HepG2 (cell line): ENCODE measurements around the gene MORN5. TPM values are rescaled to one million over a fixed set of nuclear protein-coding genes. Genes with fewer than 3 reads are reported as not detected.

Experiments
- ATAC-seq: fragments of 200-7000 bp; cut with Tn5 transposase; 3 replicates; pipeline ENCODE4 v1.9.1; 2020; ENCODE audit warnings: mild to moderate bottlenecking, moderate library complexity
- BruUV-seq: library from RNA; stranded (reverse); fragments of 400-500 nt; replicated peaks from 2 replicates; lab custom pipeline; 2021; lab: Mats Ljungman, UMichigan
- CTCF ChIA-PET: fragments of 300-600 bp; formaldehyde crosslinking; extraction: SDS; loops from one replicate; lab custom pipeline; 2021; ENCODE audit warnings: low total read pairs, inconsistent platforms, low intra/inter-chr PET ratio; lab: Yijun Ruan, JAX
- POLR2A ChIA-PET: fragments of 350-600 bp; sonication (Branson Sonifier 250); formaldehyde crosslinking; loops from one replicate; lab custom pipeline; 2020; ENCODE audit warnings: antibody characterized with exemption, inconsistent platforms; lab: Yijun Ruan, JAX
- DNase-seq: peaks from one replicate; pipeline ENCODE4 v3.0.0-alpha.2; 2015; ENCODE audit warnings: low spot score
- FAIRE-seq: peaks from 3 replicates; lab custom pipeline; 2011; peaks lifted over from hg19 to GRCh38; lab: Jason Lieb, UNC
- H2AFZ ChIP-seq: one replicate; pipeline ENCODE4 v1.6.1; 2011; ENCODE audit warnings: low read length, inconsistent platforms
- H3K27ac ChIP-seq: fragments of 300-600 bp; 3 replicates; pipeline ENCODE4 v1.8.0; 2011; ENCODE audit warnings: mixed run types, mild to moderate bottlenecking, mixed read lengths, low read length, inconsistent platforms; ENCODE audit not compliant: insufficient read depth; ENCODE audit errors: extremely low read length
- H3K27me3 ChIP-seq, 2 experiments: fragments of 200-600 bp in 1 of 2; 2 replicates in 1 of 2; 3 replicates in 1 of 2; pipeline versions ENCODE4 v1.6.0 to v1.8.0; 2011; ENCODE audit warnings: low read length in 2 of 2, mild to moderate bottlenecking in 2 of 2, moderate library complexity in 2 of 2, inconsistent platforms in 1 of 2; ENCODE audit not compliant: insufficient read depth in 2 of 2, control insufficient read depth in 1 of 2
- H3K36me3 ChIP-seq, 2 experiments: fragments of 200-600 bp in 1 of 2; replicated peaks in 1 of 2; 2 replicates in 1 of 2; 3 replicates in 1 of 2; pipeline versions ENCODE4 v1.5.1 to v1.8.0; 2011; ENCODE audit warnings: low read length in 2 of 2, inconsistent platforms in 1 of 2; ENCODE audit not compliant: insufficient read depth in 2 of 2, control insufficient read depth in 1 of 2
- H3K4me1 ChIP-seq: 2 replicates; pipeline ENCODE4 v1.5.1; 2012; ENCODE audit warnings: low read length, inconsistent platforms; ENCODE audit not compliant: insufficient read depth
- H3K4me2 ChIP-seq: 2 replicates; pipeline ENCODE4 v1.6.0; 2011; ENCODE audit warnings: low read depth, low read length, inconsistent platforms
- H3K4me3 ChIP-seq, 3 experiments: fragments of 200-600 bp in 1 of 3; sonication (generic), shearing (Covaris generic) in 1 of 3; replicated peaks in 1 of 3; 2 replicates each; pipeline ENCODE4 v1.5.1; 2011 to 2016; ENCODE audit warnings: low read length in 3 of 3, inconsistent platforms in 2 of 3, low read depth in 2 of 3, mild to moderate bottlenecking in 2 of 3, control low read depth in 1 of 3, mixed read lengths in 1 of 3; ENCODE audit not compliant: insufficient read depth in 1 of 3
- H3K79me2 ChIP-seq: one replicate; pipeline ENCODE4 v1.6.1; 2011; ENCODE audit warnings: low read length, inconsistent platforms; ENCODE audit not compliant: insufficient read depth
- H3K9ac ChIP-seq: 2 replicates; pipeline ENCODE4 v1.6.0; 2011; ENCODE audit warnings: mild to moderate bottlenecking, low read depth, low read length, inconsistent platforms; ENCODE audit not compliant: insufficient read depth
- H3K9me3 ChIP-seq: 2 replicates; pipeline ENCODE4 v1.5.1; 2012; ENCODE audit warnings: mild to moderate bottlenecking, low read length
- H4K20me1 ChIP-seq: 2 replicates; pipeline ENCODE4 v1.6.0; 2011; ENCODE audit warnings: inconsistent platforms, mild to moderate bottlenecking, low read length, moderate library complexity; ENCODE audit not compliant: insufficient read depth
- FOSL1 ChIP-seq: sonication (generic); formaldehyde crosslinking; IDR thresholded peaks from 2 replicates; pipeline ENCODE4 v1.9.0; 2021; ENCODE audit warnings: missing genetic modification reagents, borderline replicate concordance
- MTA3 ChIP-seq: sonication (generic); formaldehyde crosslinking; IDR thresholded peaks from 2 replicates; pipeline ENCODE4 v1.4.0; 2020; ENCODE audit warnings: missing genetic modification reagents
- ZNF614 ChIP-seq: IDR thresholded peaks from 2 replicates; pipeline ENCODE4 v1.6.1; 2018; ENCODE audit warnings: missing biosample characterization, missing genetic modification reagents, inconsistent platforms, borderline replicate concordance
- WGBS: methylation state at CpG from one replicate; pipeline ENCODE4 v1.1.6; 2017; ENCODE audit warnings: low lambda C conversion rate; 5-methylcytosine and 5-hydroxymethylcytosine counted together
- in situ Hi-C: cut with HindIII; loops from 2 replicates; pipeline ENCODE4 v1.10.0; 2017; ENCODE audit warnings: low pct_unique_long_range_greater_than_20kb; ENCODE audit not compliant: extremely low pct_ligation_motif_present
- intact Hi-C: fragments of 100-400 bp; cut with micrococcal nuclease; formaldehyde crosslinking; loops from one replicate; pipeline ENCODE4 v1.10.0; 2022; ENCODE audit not compliant: unreplicated experiment
- polyA plus RNA-seq, 8 experiments: library from polyadenylated mRNA; depleted of rRNA in 3 of 8; stranded (reverse) in 7 of 8; unstranded in 1 of 8; fragments of >200 nt; fragmentation: Illumina TruSeq in 4 of 8; extraction: Trizol in 4 of 8; gene quantifications; 2 replicates each; pipeline versions ENCODE4 v1.2.1 to v1.2.3, GENCODE V29; 2011 to 2016; ENCODE audit warnings: low read depth in 4 of 8, missing spikeins in 1 of 8, mixed read lengths in 1 of 8; ENCODE audit not compliant: insufficient read depth in 1 of 8
- total RNA-seq, 5 experiments: library from RNA; depleted of rRNA; stranded (reverse); fragments of >200 nt; fragmentation: Illumina TruSeq; extraction: Trizol; gene quantifications; 2 replicates each; pipeline ENCODE4 v1.2.3, GENCODE V29; 2016; ENCODE audit warnings: low read depth in 1 of 5
- TF ChIP-seq, protein P1 (sequence below): sonication (generic); formaldehyde crosslinking; IDR thresholded peaks from 2 replicates; pipeline ENCODE4 v1.9.0; 2021; ENCODE audit warnings: missing genetic modification reagents, borderline replicate concordance
- TF ChIP-seq, protein P2 (sequence below): sonication (generic); formaldehyde crosslinking; IDR thresholded peaks from 2 replicates; pipeline ENCODE4 v1.5.0; 2020; ENCODE audit warnings: mild to moderate bottlenecking, missing genetic modification reagents

MORN5 gene
- total and polyA plus RNA-seq, 2 of the 13 experiments (the other 11 are each of a cell fraction or from before 2014, with no cell fraction given), result not detected

DNA sequence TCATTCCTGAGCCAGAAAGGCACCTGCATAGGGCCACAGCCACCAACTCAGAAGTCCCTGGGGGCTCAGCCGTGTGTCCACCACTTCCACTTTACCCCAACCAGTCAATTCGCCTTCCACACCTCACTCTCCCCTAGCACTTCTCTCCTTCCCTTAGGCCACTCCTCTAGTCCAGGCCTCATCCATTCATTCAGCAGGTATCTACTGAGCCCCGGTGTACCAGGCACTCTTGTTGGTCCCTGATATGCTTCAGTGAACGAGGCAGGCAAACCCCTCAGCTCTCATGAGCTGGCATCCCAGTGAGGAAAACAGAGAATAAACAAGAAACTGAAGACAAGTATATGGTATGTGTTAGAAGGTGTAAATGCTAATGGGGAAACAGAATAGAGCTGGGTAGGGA lies 28.9 kb upstream of the MORN5 start:
- peaks cover 41% of the 10 kb centered on the region for H3K4me1 ChIP-seq
- ChIA-PET POLR2A (no interaction called here), CTCF (no interaction called here)
- H3K27me3 ChIP-seq, result peaks cover 0 to 15% of the 10 kb centered on the region in 2 experiments; a peak in 1 of 5 replicates
- peak overlapping the region; percentile 16; the same call in 1 of the 2 replicates for H3K4me2 ChIP-seq
- BruUV-seq, result no TSS peak
- TF ChIP-seq MTA3 (CRISPR knock-in tag), result no peak
- no peak for TF ChIP-seq FOSL1 (CRISPR knock-in tag)
- TF ChIP-seq, protein P1, sequence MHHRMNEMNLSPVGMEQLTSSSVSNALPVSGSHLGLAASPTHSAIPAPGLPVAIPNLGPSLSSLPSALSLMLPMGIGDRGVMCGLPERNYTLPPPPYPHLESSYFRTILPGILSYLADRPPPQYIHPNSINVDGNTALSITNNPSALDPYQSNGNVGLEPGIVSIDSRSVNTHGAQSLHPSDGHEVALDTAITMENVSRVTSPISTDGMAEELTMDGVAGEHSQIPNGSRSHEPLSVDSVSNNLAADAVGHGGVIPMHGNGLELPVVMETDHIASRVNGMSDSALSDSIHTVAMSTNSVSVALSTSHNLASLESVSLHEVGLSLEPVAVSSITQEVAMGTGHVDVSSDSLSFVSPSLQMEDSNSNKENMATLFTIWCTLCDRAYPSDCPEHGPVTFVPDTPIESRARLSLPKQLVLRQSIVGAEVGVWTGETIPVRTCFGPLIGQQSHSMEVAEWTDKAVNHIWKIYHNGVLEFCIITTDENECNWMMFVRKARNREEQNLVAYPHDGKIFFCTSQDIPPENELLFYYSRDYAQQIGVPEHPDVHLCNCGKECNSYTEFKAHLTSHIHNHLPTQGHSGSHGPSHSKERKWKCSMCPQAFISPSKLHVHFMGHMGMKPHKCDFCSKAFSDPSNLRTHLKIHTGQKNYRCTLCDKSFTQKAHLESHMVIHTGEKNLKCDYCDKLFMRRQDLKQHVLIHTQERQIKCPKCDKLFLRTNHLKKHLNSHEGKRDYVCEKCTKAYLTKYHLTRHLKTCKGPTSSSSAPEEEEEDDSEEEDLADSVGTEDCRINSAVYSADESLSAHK (CRISPR knock-in tag), result no peak
- no peak for TF ChIP-seq ZNF614 (CRISPR knock-in tag)
- TF ChIP-seq, protein P2, sequence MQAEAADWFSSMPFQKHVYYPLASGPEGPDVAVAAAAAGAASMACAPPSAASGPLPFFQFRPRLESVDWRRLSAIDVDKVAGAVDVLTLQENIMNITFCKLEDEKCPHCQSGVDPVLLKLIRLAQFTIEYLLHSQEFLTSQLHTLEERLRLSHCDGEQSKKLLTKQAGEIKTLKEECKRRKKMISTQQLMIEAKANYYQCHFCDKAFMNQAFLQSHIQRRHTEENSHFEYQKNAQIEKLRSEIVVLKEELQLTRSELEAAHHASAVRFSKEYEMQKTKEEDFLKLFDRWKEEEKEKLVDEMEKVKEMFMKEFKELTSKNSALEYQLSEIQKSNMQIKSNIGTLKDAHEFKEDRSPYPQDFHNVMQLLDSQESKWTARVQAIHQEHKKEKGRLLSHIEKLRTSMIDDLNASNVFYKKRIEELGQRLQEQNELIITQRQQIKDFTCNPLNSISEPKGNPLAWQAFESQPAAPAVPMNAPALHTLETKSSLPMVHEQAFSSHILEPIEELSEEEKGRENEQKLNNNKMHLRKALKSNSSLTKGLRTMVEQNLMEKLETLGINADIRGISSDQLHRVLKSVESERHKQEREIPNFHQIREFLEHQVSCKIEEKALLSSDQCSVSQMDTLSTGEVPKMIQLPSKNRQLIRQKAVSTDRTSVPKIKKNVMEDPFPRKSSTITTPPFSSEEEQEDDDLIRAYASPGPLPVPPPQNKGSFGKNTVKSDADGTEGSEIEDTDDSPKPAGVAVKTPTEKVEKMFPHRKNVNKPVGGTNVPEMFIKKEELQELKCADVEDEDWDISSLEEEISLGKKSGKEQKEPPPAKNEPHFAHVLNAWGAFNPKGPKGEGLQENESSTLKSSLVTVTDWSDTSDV (CRISPR knock-in tag), result no peak
- H3K4me3 ChIP-seq, result no peak overlapping the region
- no peak overlapping the region for H2AFZ ChIP-seq
- H3K36me3 ChIP-seq, result no peaks in the 10 kb centered on the region
- intact Hi-C loops (no loop called here), in situ Hi-C loops (no loop called here)
- WGBS, result 15% methylated on average over 4 of the region's 4 CpGs
- no peak overlapping the region for H3K27ac ChIP-seq
- FAIRE-seq, result no peak
- H3K9me3 ChIP-seq, result no peaks in the 10 kb centered on the region
- no peak for ATAC-seq
- H4K20me1 ChIP-seq, result no peaks in the 10 kb centered on the region
- no peak for DNase-seq
- no peak overlapping the region for H3K9ac ChIP-seq
- H3K79me2 ChIP-seq, result no peaks in the 10 kb centered on the region
